ENCODE measurements around the gene C9orf85. TPM values are rescaled to one million over a fixed set of nuclear protein-coding genes. Genes with fewer than 3 reads are reported as not detected.
"Not testable (repeated sequence)": the region's sequence is repeated elsewhere in the genome, so short reads cannot be mapped to it uniquely, and the experiment has no call there.

C9orf85 gene
- total and polyA plus RNA-seq, 12 donors = 4.7 to 18.8 (median 12.1) TPM

DNA sequence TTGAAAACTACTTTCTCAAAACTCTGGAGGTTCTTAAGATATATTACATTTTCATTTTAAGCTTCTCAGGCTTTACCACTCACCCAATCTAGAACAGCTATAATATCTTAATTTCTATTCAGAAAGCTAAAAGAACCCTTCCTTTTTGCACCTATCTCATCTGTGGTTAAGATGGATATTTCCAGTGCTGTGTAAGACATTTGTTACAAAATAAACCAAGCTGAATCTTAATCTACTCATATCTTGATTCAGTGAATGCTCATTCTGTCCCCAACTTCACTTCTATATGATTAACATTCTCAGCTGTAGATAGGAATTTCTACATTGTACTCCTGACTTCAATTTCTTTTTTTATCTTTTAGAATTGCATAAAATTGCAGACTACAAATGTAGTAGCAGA lies 15.5 kb upstream of the C9orf85 start:
- Histone ChIP-seq H3K27ac (no peak overlapping the region), H3K27me3 (no peaks in the 10 kb centered on the region), H3K4me3 (no peak overlapping the region), H3K4me1 (replicated peaks in 1 of 2) (peaks cover 0 to 17% of the 10 kb centered on the region in 2 donors), H3K36me3 (replicated peaks in 1 of 2) (no peaks in the 10 kb centered on the region), H3K9me3 (replicated peaks in 1 of 3) (no peaks in the 10 kb centered on the region)
- TF ChIP-seq POLR2A (IDR thresholded peaks at IDR 0.05) = no peak
- TF ChIP-seq, protein P1, sequence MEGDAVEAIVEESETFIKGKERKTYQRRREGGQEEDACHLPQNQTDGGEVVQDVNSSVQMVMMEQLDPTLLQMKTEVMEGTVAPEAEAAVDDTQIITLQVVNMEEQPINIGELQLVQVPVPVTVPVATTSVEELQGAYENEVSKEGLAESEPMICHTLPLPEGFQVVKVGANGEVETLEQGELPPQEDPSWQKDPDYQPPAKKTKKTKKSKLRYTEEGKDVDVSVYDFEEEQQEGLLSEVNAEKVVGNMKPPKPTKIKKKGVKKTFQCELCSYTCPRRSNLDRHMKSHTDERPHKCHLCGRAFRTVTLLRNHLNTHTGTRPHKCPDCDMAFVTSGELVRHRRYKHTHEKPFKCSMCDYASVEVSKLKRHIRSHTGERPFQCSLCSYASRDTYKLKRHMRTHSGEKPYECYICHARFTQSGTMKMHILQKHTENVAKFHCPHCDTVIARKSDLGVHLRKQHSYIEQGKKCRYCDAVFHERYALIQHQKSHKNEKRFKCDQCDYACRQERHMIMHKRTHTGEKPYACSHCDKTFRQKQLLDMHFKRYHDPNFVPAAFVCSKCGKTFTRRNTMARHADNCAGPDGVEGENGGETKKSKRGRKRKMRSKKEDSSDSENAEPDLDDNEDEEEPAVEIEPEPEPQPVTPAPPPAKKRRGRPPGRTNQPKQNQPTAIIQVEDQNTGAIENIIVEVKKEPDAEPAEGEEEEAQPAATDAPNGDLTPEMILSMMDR (IDR thresholded peaks at IDR 0.05) = no peak
- intact Hi-C loops (cut with DNase I) = no loop called here
- no peak for DNase-seq

DNA sequence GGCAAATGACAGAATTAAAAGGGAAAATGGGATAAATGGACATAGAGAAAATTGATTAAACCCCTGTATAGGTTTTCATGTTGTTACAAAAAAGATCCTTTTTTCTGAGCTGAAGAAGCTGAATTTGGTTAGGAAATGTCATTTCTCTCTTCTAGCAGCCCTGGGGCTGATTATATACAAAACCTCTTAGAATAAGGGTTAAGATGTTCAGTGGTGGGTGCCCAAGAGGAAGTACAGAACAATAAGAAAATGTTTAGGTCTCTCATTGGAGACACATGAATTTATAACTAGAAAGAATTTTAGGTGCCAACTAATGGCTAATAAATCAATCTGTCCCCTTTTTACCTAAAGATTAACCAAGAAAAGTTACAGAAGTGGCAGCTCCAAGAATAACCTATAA lies 14.7 kb upstream of the C9orf85 start:
- H3K27ac ChIP-seq = no peak overlapping the region
- no peak overlapping the region for H3K4me3 ChIP-seq
- TF ChIP-seq, protein P1 (IDR thresholded peaks at IDR 0.05) = no peak
- no peak for TF ChIP-seq POLR2A (IDR thresholded peaks at IDR 0.05)
- intact Hi-C loops (cut with DNase I) = no loop called here
- no peaks in the 10 kb centered on the region for H3K36me3 ChIP-seq (replicated peaks in 1 of 2)
- no peak for DNase-seq
- no peaks in the 10 kb centered on the region for H3K27me3 ChIP-seq
- H3K4me1 ChIP-seq (replicated peaks in 1 of 2) = peaks cover 0 to 17% of the 10 kb centered on the region in 2 donors
- no peaks in the 10 kb centered on the region for H3K9me3 ChIP-seq (replicated peaks in 1 of 3)

DNA sequence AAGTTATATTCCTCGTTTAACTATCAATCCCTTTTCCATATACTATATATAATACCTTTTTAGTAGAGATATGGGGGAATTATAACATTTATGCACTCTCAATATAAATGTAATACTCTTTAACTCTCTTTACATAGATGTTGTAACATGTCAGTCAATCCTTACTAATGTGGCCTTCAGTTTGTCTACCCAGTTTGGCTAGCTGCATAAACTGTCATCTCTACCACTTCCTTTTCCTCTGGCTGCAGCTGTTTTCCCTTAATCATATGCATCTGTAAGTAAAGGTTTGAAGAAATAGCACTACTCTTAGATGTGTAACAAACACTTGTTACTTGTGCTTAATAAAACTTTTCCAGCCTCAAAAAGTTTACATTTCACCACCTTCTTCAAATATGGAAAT lies 13.9 kb upstream of the C9orf85 start:
- no peak for TF ChIP-seq POLR2A (IDR thresholded peaks at IDR 0.05)
- TF ChIP-seq, protein P1 (IDR thresholded peaks at IDR 0.05) = no peak
- no peaks in the 10 kb centered on the region for H3K9me3 ChIP-seq (replicated peaks in 1 of 3)
- no peak overlapping the region for H3K27ac ChIP-seq
- no peak overlapping the region for H3K4me3 ChIP-seq
- H3K4me1 ChIP-seq (replicated peaks in 1 of 2) = peaks cover 0 to 21% of the 10 kb centered on the region in 2 donors
- DNase-seq = no peak
- H3K27me3 ChIP-seq = no peaks in the 10 kb centered on the region
- intact Hi-C loops (cut with DNase I) = no loop called here
- H3K36me3 ChIP-seq (replicated peaks in 1 of 2) = no peaks in the 10 kb centered on the region
- 81 to 88% (median 83%) methylated on average over 1 of the region's 1 CpG for WGBS, 4 donors

DNA sequence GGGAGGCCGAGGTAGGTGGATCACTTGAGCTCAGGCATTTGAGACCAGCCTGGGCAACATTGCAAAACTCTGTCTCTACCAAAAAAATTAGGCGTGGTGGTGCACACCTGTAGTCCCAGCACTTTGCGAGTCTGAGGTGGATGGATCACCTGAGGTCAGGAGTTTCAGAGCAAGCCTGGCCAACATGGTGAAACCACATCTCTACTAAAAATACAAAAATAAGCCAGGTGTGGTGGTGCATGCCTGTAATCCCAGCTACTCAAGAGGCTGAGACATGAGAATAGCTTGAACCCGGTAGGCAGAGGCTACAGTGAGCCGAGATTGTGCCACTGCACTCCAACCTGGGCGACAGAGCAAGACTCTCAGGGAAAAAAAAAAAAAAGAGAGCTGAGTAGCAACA lies 12.7 kb upstream of the C9orf85 start:
- H3K4me1 ChIP-seq (replicated peaks in 1 of 2) = peaks cover 0 to 26% of the 10 kb centered on the region in 2 donors
- intact Hi-C loops (cut with DNase I) = not testable (repeated sequence)

DNA sequence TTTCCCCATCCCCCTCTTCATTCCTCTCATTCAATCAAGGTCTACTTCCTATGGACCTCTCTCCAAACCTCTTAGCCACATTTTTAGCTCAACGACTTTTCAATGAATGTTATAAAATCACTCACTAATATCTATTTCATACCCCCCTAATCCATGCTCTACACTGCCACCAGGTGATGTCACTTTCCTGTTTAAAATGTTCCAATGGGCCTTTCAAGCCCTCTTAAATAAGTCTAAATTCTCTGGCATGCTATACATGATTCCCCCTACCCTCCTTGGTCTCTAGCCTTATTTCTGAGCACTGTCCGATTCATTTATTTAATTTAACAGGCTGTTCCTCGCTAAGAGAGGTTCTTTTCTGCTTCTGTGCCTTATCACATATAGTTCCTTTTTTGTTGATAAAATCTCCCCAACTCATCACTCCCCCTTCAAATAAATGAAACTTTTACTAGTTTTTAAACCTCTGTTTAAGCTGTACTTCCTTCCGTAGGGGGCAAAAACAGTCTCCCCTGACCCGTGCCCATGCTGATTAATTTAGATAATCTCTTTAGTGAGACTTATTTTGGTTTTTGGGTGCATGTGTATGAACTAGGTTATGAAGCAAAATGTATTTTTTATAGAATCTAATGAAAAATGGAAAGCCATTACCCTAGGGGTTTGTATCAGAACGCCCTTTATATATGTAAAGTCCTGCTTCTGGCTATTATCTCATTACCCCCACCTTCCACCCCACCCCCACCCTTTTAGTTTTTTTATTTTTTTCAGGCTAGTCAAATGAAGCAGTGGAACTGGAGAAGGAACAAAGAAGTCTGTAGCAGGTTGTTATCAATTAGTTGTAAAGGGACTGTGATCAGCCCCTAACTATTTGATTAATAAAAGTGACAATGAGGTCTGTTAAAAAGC lies 9.5 kb upstream of the C9orf85 start:
- Histone ChIP-seq H3K4me1 (replicated peaks in 1 of 2) (peaks cover 0 to 16% of the 10 kb centered on the region in 2 donors), H3K27ac (no peak overlapping the region), H3K27me3 (no peaks in the 10 kb centered on the region), H3K4me3 (no peak overlapping the region), H3K9me3 (replicated peaks in 1 of 3) (no peaks in the 10 kb centered on the region), H3K36me3 (replicated peaks in 1 of 2) (no peaks in the 10 kb centered on the region)
- intact Hi-C loops (cut with DNase I) = no loop called here
- TF ChIP-seq POLR2A (IDR thresholded peaks at IDR 0.05) = no peak
- TF ChIP-seq, protein P1 (IDR thresholded peaks at IDR 0.05) = no peak
- no peak for DNase-seq
- WGBS, 4 donors = 60 to 67% (median 63%) methylated on average over 6 of the region's 6 CpGs

More for the DNA sequence above, 12.7 kb upstream of the C9orf85 start:
- H3K36me3 ChIP-seq (replicated peaks in 1 of 2); DNase-seq; H3K4me3 ChIP-seq; H3K27ac ChIP-seq; H3K9me3 ChIP-seq (replicated peaks in 1 of 3); H3K27me3 ChIP-seq: not testable (repeated sequence)
- WGBS, 4 donors = 89 to 97% (median 93%) methylated on average over 6 of the region's 6 CpGs

All from adrenal gland (tissue), 12 donors.